GM12873 (cell line): Measurements from ENCODE around the gene SH3BP2.

Experiments used
- CTCF ChIP-seq: IDR thresholded peaks from 2 replicates; pipeline ENCODE4 v1.5.1; 2012; ENCODE audit warnings: low read depth, mild to moderate bottlenecking, moderate library complexity, low read length, control low read depth; ENCODE audit not compliant: insufficient read depth; ENCODE audit errors: missing control alignments

SH3BP2 gene

GRCh38 chr4:2807571-2807970 is 14.7 kb downstream of the SH3BP2 start:
- no peak for TF ChIP-seq CTCF

DNA sequence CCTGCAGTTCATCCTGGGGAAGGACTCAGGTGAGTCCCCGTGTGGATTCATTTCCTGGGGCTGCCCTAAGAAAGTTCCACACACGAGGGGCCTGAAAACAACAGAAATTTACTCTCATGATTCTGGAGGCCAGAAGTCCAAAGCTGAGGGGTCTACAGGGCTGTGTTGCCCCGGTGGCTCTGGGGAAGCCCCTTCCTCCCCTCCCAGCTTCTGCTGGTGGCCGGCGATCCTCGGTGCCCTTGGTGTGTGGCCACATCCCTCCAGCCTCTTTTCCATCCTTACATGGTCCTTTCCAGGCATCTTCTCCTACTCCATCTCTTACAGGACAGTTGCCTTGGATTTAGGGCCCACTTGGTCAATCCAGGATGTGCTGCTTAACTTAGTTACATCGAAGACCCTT is 15.1 kb downstream of the SH3BP2 start:
- TF ChIP-seq CTCF: no peak

DNA sequence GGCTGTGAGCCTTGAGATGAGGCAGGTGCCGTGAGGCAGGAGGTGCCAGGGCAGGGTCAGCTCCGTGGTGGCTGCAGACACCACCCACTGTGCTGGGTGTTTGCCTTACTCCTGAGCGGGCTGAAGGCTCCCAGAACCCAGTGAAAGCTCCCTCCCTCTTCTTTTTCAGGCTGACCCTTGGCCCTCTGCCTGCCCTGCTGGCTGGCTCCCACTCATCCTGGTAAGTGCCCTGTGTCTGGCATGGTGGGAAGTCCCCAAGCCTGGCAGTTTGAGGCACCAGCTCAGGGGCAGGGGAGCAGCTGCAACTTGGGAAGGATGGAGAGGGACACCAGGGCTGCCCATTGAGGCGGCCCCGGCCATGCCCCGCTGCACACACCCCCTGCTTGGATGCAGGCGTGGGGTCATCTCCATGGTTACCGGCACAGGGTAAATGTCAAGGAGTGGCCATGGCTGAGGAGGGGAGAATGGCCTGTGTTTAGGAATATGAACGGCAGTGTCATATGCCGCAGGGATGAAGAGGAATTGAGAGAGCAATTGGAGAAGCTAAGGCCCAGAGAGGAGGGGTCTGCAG is 16.8 kb downstream of the SH3BP2 start:
- no peak for TF ChIP-seq CTCF

- TF ChIP-seq CTCF: no peak
These were observed 17.5 kb downstream of the SH3BP2 start for GRCh38 chr4:2810388-2810787.

GRCh38 chr4:2811830-2812611 is 19.1 kb downstream of the SH3BP2 start:
- no peak for TF ChIP-seq CTCF

DNA sequence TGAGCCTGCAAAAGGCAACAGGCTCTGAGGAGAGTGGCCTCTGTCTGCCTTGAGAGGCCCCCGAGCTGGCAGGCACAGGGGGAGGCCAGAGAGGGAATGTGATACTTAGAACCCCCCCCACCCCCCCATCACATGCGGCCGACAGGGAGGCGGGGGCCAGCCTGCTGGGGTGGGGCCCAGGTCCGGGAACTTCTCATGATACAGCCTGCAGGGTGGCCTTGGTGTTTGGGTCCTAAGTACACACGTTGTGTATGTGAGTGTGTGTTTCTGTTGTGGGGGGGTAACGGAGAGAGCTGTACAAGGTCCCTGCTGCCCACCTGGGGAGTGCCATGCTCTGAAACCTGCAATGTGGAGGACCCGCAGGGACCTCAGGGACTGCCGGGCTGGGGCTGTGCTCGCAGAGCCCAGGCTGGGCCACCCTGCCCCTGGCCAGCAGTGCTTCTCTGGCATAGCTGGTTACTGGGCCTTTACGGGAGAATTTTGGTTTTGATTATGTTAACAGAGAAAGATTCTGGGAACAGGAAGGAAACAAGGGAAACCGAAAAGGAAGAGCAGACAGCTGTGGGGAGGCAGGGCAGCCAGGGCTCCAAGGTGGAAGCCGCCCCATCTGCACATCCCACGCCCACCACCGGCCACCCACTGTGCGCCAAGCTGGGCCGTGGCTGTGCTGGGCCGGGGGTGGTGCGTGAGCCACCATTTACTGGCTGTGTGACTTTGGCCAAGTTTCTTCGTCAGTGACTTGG is 19.9 kb downstream of the SH3BP2 start:
- TF ChIP-seq CTCF: no peak
